ENCODE measurements around the gene MAN1A1. TPM values are rescaled to one million over a fixed set of nuclear protein-coding genes. Genes with fewer than 3 reads are reported as not detected.

MAN1A1 gene
- polyA plus RNA-seq, 1 donor from 2014 or later: 4.6 TPM

GRCh38 chr6:119273272-119274196, 76.0 kb downstream of the MAN1A1 start:
- Histone ChIP-seq H2AFZ (ENCODE audit: low read depth, low read length) (no peak overlapping the region), H3K4me3 (ENCODE audit: low read length) (no peak overlapping the region), H3K4me2 (ENCODE audit: low read length) (no peak overlapping the region), H3K9me3 (ENCODE audit: low read length) (no peaks in the 10 kb centered on the region), H3K36me3 (ENCODE audit: insufficient read depth, low read length) (no peaks in the 10 kb centered on the region), H3K27ac (ENCODE audit: low read length) (no peak overlapping the region), H3K27me3 (ENCODE audit: insufficient read depth, low read depth, low read length) (no peaks in the 10 kb centered on the region), H3K79me2 (replicated peaks; ENCODE audit: insufficient read depth, low read length) (no peaks in the 10 kb centered on the region), H3F3A (ENCODE audit: insufficient read depth, low read length, poor library complexity, severe bottlenecking) (no peaks in the 10 kb centered on the region), H4K20me1 (ENCODE audit: insufficient read depth) (no peaks in the 10 kb centered on the region), H3K9me2 (ENCODE audit: insufficient read depth, low read length) (no peaks in the 10 kb centered on the region), H3K9ac (ENCODE audit: low read length) (no peak overlapping the region)
- TF ChIP-seq RAD21 (conservative IDR thresholded peaks at IDR 0.05) (no peak), EP300 (conservative IDR thresholded peaks at IDR 0.05; ENCODE audit: poor library complexity, severe bottlenecking) (no peak), POLR2AphosphoS5 (IDR thresholded peaks at IDR 0.05) (no peak), TAF1 (IDR thresholded peaks at IDR 0.05; ENCODE audit: low read depth) (no peak), MXI1 (conservative IDR thresholded peaks at IDR 0.05; ENCODE audit: poor library complexity, severe bottlenecking) (no peak), EZH2 (IDR thresholded peaks at IDR 0.05; ENCODE audit: borderline replicate concordance, insufficient read depth, low read length, poor library complexity, severe bottlenecking) (no peak), SMC3 (conservative IDR thresholded peaks at IDR 0.05; ENCODE audit: poor library complexity) (no peak)
- TF ChIP-seq, protein P1, sequence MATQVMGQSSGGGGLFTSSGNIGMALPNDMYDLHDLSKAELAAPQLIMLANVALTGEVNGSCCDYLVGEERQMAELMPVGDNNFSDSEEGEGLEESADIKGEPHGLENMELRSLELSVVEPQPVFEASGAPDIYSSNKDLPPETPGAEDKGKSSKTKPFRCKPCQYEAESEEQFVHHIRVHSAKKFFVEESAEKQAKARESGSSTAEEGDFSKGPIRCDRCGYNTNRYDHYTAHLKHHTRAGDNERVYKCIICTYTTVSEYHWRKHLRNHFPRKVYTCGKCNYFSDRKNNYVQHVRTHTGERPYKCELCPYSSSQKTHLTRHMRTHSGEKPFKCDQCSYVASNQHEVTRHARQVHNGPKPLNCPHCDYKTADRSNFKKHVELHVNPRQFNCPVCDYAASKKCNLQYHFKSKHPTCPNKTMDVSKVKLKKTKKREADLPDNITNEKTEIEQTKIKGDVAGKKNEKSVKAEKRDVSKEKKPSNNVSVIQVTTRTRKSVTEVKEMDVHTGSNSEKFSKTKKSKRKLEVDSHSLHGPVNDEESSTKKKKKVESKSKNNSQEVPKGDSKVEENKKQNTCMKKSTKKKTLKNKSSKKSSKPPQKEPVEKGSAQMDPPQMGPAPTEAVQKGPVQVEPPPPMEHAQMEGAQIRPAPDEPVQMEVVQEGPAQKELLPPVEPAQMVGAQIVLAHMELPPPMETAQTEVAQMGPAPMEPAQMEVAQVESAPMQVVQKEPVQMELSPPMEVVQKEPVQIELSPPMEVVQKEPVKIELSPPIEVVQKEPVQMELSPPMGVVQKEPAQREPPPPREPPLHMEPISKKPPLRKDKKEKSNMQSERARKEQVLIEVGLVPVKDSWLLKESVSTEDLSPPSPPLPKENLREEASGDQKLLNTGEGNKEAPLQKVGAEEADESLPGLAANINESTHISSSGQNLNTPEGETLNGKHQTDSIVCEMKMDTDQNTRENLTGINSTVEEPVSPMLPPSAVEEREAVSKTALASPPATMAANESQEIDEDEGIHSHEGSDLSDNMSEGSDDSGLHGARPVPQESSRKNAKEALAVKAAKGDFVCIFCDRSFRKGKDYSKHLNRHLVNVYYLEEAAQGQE (IDR thresholded peaks at IDR 0.05; ENCODE audit: borderline replicate concordance): no peak
- TF ChIP-seq, protein P2, sequence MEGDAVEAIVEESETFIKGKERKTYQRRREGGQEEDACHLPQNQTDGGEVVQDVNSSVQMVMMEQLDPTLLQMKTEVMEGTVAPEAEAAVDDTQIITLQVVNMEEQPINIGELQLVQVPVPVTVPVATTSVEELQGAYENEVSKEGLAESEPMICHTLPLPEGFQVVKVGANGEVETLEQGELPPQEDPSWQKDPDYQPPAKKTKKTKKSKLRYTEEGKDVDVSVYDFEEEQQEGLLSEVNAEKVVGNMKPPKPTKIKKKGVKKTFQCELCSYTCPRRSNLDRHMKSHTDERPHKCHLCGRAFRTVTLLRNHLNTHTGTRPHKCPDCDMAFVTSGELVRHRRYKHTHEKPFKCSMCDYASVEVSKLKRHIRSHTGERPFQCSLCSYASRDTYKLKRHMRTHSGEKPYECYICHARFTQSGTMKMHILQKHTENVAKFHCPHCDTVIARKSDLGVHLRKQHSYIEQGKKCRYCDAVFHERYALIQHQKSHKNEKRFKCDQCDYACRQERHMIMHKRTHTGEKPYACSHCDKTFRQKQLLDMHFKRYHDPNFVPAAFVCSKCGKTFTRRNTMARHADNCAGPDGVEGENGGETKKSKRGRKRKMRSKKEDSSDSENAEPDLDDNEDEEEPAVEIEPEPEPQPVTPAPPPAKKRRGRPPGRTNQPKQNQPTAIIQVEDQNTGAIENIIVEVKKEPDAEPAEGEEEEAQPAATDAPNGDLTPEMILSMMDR (IDR thresholded peaks at IDR 0.05; ENCODE audit: poor library complexity, severe bottlenecking): no peak

GRCh38 chr6:119270545-119270944, 79.0 kb downstream of the MAN1A1 start:
- no peak overlapping the region for H3K9ac ChIP-seq (ENCODE audit: low read length)
- no peaks in the 10 kb centered on the region for H3K79me2 ChIP-seq (replicated peaks; ENCODE audit: insufficient read depth, low read length)

More at GRCh38 chr6:119270545-119270944, 79.0 kb downstream of the MAN1A1 start:
- no peak overlapping the region for H3K27ac ChIP-seq (ENCODE audit: low read length)
- H3K9me3 ChIP-seq (ENCODE audit: low read length): no peaks in the 10 kb centered on the region
- no peak overlapping the region for H3K4me3 ChIP-seq (ENCODE audit: low read length)
- no peak overlapping the region for H2AFZ ChIP-seq (ENCODE audit: low read depth, low read length)
- no peaks in the 10 kb centered on the region for H3K27me3 ChIP-seq (ENCODE audit: insufficient read depth, low read depth, low read length)
- H3K4me2 ChIP-seq (ENCODE audit: low read length): no peak overlapping the region
- no peaks in the 10 kb centered on the region for H4K20me1 ChIP-seq (ENCODE audit: insufficient read depth)
- TF ChIP-seq, protein P1 (IDR thresholded peaks at IDR 0.05; ENCODE audit: borderline replicate concordance): no peak
- TF ChIP-seq POLR2AphosphoS5 (IDR thresholded peaks at IDR 0.05) (no peak), EZH2 (IDR thresholded peaks at IDR 0.05; ENCODE audit: borderline replicate concordance, insufficient read depth, low read length, poor library complexity, severe bottlenecking) (no peak), MXI1 (conservative IDR thresholded peaks at IDR 0.05; ENCODE audit: poor library complexity, severe bottlenecking) (no peak), EP300 (conservative IDR thresholded peaks at IDR 0.05; ENCODE audit: poor library complexity, severe bottlenecking) (no peak), TAF1 (IDR thresholded peaks at IDR 0.05; ENCODE audit: low read depth) (no peak), RAD21 (conservative IDR thresholded peaks at IDR 0.05) (no peak), SMC3 (conservative IDR thresholded peaks at IDR 0.05; ENCODE audit: poor library complexity) (no peak)
- TF ChIP-seq, protein P2 (IDR thresholded peaks at IDR 0.05; ENCODE audit: poor library complexity, severe bottlenecking): no peak
- no peaks in the 10 kb centered on the region for H3F3A ChIP-seq (ENCODE audit: insufficient read depth, low read length, poor library complexity, severe bottlenecking)
- H3K9me2 ChIP-seq (ENCODE audit: insufficient read depth, low read length): no peaks in the 10 kb centered on the region
- H3K36me3 ChIP-seq (ENCODE audit: insufficient read depth, low read length): no peaks in the 10 kb centered on the region

Measured in neural cell (in vitro differentiated cells).